Pancreas (tissue), 10 donors: Measurements from ENCODE around the gene ABAT. TPM values are rescaled to one million over a fixed set of nuclear protein-coding genes. Genes with fewer than 3 reads are reported as not detected.

Source experiments
- ATAC-seq, 4 donors: fragments of 200-7000 bp; cut with Tn5 transposase; one replicate each; pipeline versions ENCODE4 v1.8.0 to v1.9.1; 2020; ENCODE audit warnings: mild to moderate bottlenecking in 4 of 4, moderate library complexity in 4 of 4
- DNase-seq, 6 donors: peaks; one replicate each; pipeline ENCODE4 v3.0.0-alpha.2; 2020
- FAIRE-seq: peaks from 2 replicates; lab custom pipeline; 2012; peaks lifted over from hg19 to GRCh38; lab: Jason Lieb, UNC
- H3K27ac ChIP-seq, 4 donors: fragments of 200-600 bp; sonication (generic); 1 replicate in 3 of 4; 2 replicates in 1 of 4; pipeline versions ENCODE4 v1.5.0 to v1.8.0; 2020
- H3K27me3 ChIP-seq, 4 donors: fragments of 200-600 bp; one replicate each; pipeline ENCODE4 v1.8.0; 2021
- H3K36me3 ChIP-seq, 3 donors: fragments of 200-600 bp; sonication (generic) in 1 of 3; one replicate each; pipeline versions ENCODE4 v1.5.0 to v1.8.0; 2020 to 2021
- H3K4me1 ChIP-seq, 3 donors: fragments of 200-600 bp; one replicate each; pipeline ENCODE4 v1.8.0; 2021
- H3K4me3 ChIP-seq, 4 donors: fragments of 200-600 bp; sonication (generic) in 2 of 4; one replicate each; pipeline versions ENCODE4 v1.5.0 to v1.8.0; 2020 to 2021
- H3K9me3 ChIP-seq, 4 donors: fragments of 200-600 bp; one replicate each; pipeline ENCODE4 v1.8.0; 2021
- WGBS, 2 donors: extraction: QIAGEN DNeasy Blood & Tissue Kit; methylation state at CpG; one replicate each; pipeline ENCODE4 v1.1.7; 2013; 5-methylcytosine and 5-hydroxymethylcytosine counted together
- intact Hi-C, 3 donors: fragments of 100-400 bp; cut with DNase I; formaldehyde crosslinking; loops; one replicate each; pipeline versions ENCODE4 v1.11.1 to v1.14.2; 2022
- polyA plus RNA-seq, 2 donors: library from polyadenylated mRNA; stranded (reverse); fragments of 200-250 nt; gene quantifications; one replicate each; pipeline ENCODE4 v1.2.3, GENCODE V29; 2013
- total RNA-seq, 6 donors: library from RNA; stranded (reverse); fragmentation: NEBNext Ultra II Directional in 4 of 6; extraction: Animal tissue kit (Norgen Biotek cat#: 25700) in 4 of 6; gene quantifications; one replicate each; pipeline versions ENCODE4 v1.2.1 to v1.2.4, GENCODE V29; 2021 to 2023
- TF ChIP-seq, protein P1 (sequence below), 4 donors: fragments of 200-600 bp; sonication (generic) in 3 of 4; IDR thresholded peaks; one replicate each; pipeline versions ENCODE4 v1.5.0 to v1.8.0; 2021; ENCODE audit warnings: antibody characterized with exemption in 4 of 4
- donor health status: healthy with polysubstance abuse.
- donor health status: DM: no; HTN: no; CAD: no; lungs with moderate emphysema.
- donor health status: DM: no; HTN: no; CAD: no.
- donor health status: control.
- donor health status: control.
- donor health status: Bipolar disorder and iron deficiency.
- donor health status: DM: yes; HTN: yes; CAD: no.
- donor health status: DM: no; HTN: no; CAD: no.
- donor health status: DM: no; HTN: no; CAD: no.
- donor health status: DM: yes; HTN: yes; CAD: no.

ABAT gene
- total and polyA plus RNA-seq, 8 donors: 21.5 to 50.2 (median 29.1) TPM

GRCh38 chr16:8721336-8722024 is 47.1 kb downstream of the ABAT start:
- no peak for FAIRE-seq
- ATAC-seq: peak; percentile 70 to 84 (median 79)
- Histone ChIP-seq H3K4me1 (peaks cover 0 to 22% (median 18%) of the 10 kb centered on the region in 3 donors), H3K27me3 (no peaks in the 10 kb centered on the region), H3K9me3 (no peaks in the 10 kb centered on the region), H3K27ac (peak overlapping the region; percentile 12 to 75 (median 55)), H3K4me3 (no peak overlapping the region), H3K36me3 (no peaks in the 10 kb centered on the region)
- TF ChIP-seq, protein P1, sequence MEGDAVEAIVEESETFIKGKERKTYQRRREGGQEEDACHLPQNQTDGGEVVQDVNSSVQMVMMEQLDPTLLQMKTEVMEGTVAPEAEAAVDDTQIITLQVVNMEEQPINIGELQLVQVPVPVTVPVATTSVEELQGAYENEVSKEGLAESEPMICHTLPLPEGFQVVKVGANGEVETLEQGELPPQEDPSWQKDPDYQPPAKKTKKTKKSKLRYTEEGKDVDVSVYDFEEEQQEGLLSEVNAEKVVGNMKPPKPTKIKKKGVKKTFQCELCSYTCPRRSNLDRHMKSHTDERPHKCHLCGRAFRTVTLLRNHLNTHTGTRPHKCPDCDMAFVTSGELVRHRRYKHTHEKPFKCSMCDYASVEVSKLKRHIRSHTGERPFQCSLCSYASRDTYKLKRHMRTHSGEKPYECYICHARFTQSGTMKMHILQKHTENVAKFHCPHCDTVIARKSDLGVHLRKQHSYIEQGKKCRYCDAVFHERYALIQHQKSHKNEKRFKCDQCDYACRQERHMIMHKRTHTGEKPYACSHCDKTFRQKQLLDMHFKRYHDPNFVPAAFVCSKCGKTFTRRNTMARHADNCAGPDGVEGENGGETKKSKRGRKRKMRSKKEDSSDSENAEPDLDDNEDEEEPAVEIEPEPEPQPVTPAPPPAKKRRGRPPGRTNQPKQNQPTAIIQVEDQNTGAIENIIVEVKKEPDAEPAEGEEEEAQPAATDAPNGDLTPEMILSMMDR (IDR thresholded peaks at IDR 0.05): no peak
- DNase-seq: peak in 3 of 6 donors; percentile 53 to 72 (median 61)
- intact Hi-C loops: no loop called here
- 37 to 44% methylated on average over 14 of the region's 14 CpGs for WGBS, 2 donors

DNA sequence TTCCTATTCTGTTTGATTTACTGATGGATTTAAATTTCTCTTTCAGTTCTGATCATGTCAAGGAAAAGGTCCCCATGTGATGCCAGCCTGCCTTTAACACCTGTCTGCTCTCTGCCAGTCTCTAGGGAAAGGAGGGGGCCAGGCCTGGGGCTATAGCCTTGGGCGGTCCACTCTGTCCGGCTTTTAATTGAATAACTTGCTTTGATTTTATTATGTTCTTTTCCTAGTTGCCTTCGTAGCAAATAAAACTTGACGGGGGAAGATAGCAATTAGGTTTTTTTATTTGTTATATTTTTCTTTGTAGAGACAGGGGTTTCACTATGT is 47.6 kb downstream of the ABAT start:
- Histone ChIP-seq H3K36me3 (no peaks in the 10 kb centered on the region), H3K27me3 (no peaks in the 10 kb centered on the region), H3K4me1 (peaks cover 0 to 22% (median 18%) of the 10 kb centered on the region in 3 donors), H3K27ac (peak overlapping the region; percentile 12 to 75 (median 55)), H3K9me3 (no peaks in the 10 kb centered on the region), H3K4me3 (no peak overlapping the region)
- DNase-seq (peak in 1 of 6 donors; percentile 31), FAIRE-seq (no peak), ATAC-seq (peak; percentile 37 to 71 (median 57))
- 39 to 48% methylated on average over 4 of the region's 4 CpGs for WGBS, 2 donors
- intact Hi-C loops: no loop called here
- TF ChIP-seq, protein P1 (IDR thresholded peaks at IDR 0.05): no peak

GRCh38 chr16:8725513-8726178 is 51.2 kb downstream of the ABAT start:
- TF ChIP-seq, protein P1 (IDR thresholded peaks at IDR 0.05): no peak
- no peak for FAIRE-seq
- Histone ChIP-seq H3K4me3 (no peak overlapping the region), H3K27me3 (no peaks in the 10 kb centered on the region), H3K27ac (no peak overlapping the region), H3K4me1 (peaks cover 0 to 15% (median 11%) of the 10 kb centered on the region in 3 donors), H3K9me3 (no peaks in the 10 kb centered on the region), H3K36me3 (no peaks in the 10 kb centered on the region)
- intact Hi-C loops: no loop called here
- DNase-seq: no peak
- 76 to 82% methylated on average over 7 of the region's 7 CpGs for WGBS, 2 donors
- ATAC-seq: no peak

DNA sequence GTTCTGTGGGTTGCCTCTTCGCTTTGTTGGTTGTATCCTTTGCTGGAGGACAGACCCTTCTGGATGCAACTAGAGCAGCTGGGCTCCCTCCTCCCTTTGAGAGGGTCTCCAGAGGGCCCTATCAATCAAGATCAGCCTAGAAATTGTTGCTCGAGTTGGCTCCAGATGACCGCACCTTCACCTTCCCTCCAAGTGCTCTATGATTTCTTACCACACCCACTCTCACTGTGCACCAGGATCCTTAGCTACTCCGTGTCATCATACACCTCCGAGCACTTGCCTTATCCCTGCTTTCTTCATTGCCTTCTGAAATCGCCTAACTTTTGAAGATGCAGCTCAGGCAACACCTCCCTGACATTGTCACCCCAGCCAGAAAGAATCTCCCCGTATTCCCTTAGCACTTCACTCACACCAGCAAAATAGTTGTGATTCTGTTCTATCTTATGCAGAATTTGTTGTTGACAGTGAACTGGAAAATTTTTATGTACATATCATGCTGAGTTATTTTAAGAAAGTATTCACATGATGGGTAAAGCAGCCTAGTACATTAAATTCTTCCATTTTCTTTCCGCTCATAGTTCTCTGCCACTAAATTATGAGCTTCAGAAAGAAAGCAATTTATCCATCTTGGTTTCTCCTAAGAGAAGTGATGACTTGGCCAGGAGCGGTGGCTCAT is 52.9 kb downstream of the ABAT start:
- intact Hi-C loops: no loop called here
- FAIRE-seq (no peak), DNase-seq (no peak), ATAC-seq (no peak)
- Histone ChIP-seq H3K36me3 (no peaks in the 10 kb centered on the region), H3K4me1 (peaks cover 0 to 19% (median under 1%) of the 10 kb centered on the region in 3 donors), H3K27me3 (no peaks in the 10 kb centered on the region), H3K9me3 (no peaks in the 10 kb centered on the region), H3K4me3 (no peak overlapping the region), H3K27ac (no peak overlapping the region)
- 79 to 87% methylated on average over 9 of the region's 9 CpGs for WGBS, 2 donors
- TF ChIP-seq, protein P1 (IDR thresholded peaks at IDR 0.05): no peak
